GM18909 (cell line): Measurements from ENCODE around the gene ARF1.

Source experiments
- ATAC-seq: cut with Tn5 transposase; IDR thresholded peaks from one replicate; pipeline ENCODE4 v1.9.1; 2021; ENCODE audit warnings: mild to moderate bottlenecking; ENCODE audit not compliant: unreplicated experiment, poor library complexity

ARF1 gene

GRCh38 chr1:228048659-228049298, 33.7 kb upstream of the ARF1 start:
- ATAC-seq = no peak

- ATAC-seq = no peak
These were observed 31.8 kb upstream of the ARF1 start for GRCh38 chr1:228050571-228051231.

GRCh38 chr1:228058172-228058948, 24.1 kb upstream of the ARF1 start:
- no peak for ATAC-seq

- ATAC-seq = no peak
These were observed 23.4 kb upstream of the ARF1 start for GRCh38 chr1:228058949-228059633.

- ATAC-seq = no peak
These were observed 22.7 kb upstream of the ARF1 start for GRCh38 chr1:228059634-228060457.

- no peak for ATAC-seq
These were observed 21.9 kb upstream of the ARF1 start for GRCh38 chr1:228060458-228061190.

GRCh38 chr1:228061411-228062084, 21.0 kb upstream of the ARF1 start:
- ATAC-seq = no peak

GRCh38 chr1:228062085-228062791, 20.3 kb upstream of the ARF1 start:
- no peak for ATAC-seq

GRCh38 chr1:228062812-228063211, 19.7 kb upstream of the ARF1 start:
- no peak for ATAC-seq

GRCh38 chr1:228063251-228064191, 19.0 kb upstream of the ARF1 start:
- ATAC-seq = no peak

GRCh38 chr1:228064296-228064695, 18.2 kb upstream of the ARF1 start:
- ATAC-seq = no peak

- no peak for ATAC-seq
These were observed 17.6 kb upstream of the ARF1 start for GRCh38 chr1:228064741-228065542.

GRCh38 chr1:228065543-228066347, 16.8 kb upstream of the ARF1 start:
- no peak for ATAC-seq

GRCh38 chr1:228066416-228066815, 16.1 kb upstream of the ARF1 start:
- no peak for ATAC-seq

GRCh38 chr1:228066891-228067654, 15.4 kb upstream of the ARF1 start:
- no peak for ATAC-seq
